GM21381 (cell line): ENCODE data around the gene DUSP10.

Experiments used
- ATAC-seq: cut with Tn5 transposase; IDR thresholded peaks from one replicate; pipeline ENCODE4 v1.9.1; 2021; ENCODE audit warnings: mild to moderate bottlenecking, moderate library complexity; ENCODE audit not compliant: unreplicated experiment

DUSP10 gene

DNA sequence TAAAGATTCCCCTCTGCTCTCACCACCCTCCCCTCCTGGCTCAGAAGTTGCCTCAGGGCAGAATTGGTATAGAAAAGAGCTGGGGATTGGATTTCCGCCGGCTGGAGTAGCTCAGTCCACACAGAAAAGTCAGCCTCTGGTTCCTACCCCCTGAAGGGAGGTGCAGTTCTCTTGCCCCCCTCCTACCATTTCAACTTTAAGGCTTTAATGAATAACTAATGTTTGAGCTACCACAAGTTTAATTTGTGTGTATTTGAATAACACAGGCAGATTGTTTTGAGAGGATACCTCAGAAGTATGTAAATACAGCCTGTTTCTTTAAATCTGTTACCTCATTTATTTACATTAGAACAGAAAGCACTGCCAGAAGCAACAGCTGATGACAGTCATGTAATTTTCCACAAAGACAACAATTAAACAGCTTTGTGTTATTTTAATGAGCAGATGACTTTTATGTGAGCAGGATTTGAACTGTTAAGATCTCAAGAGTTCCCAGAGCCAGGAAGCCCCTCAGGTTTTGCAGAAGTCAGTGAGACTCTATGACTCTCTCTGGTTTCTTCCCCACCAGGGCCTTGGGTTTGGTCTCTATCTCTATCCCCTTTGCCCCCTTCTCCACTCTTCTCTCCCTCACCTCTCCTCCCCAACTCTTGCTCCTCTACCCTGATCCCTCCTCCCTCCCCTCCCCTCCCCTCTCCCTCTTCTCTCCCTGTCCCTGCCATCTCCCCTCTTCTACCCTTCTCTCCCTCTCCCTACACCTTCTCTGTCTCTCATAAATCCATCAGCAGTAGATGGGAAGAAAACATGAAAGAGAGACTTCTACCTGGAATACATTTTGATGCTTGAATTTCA, 26.3 kb downstream of the DUSP10 start:
- ATAC-seq = no peak

DNA sequence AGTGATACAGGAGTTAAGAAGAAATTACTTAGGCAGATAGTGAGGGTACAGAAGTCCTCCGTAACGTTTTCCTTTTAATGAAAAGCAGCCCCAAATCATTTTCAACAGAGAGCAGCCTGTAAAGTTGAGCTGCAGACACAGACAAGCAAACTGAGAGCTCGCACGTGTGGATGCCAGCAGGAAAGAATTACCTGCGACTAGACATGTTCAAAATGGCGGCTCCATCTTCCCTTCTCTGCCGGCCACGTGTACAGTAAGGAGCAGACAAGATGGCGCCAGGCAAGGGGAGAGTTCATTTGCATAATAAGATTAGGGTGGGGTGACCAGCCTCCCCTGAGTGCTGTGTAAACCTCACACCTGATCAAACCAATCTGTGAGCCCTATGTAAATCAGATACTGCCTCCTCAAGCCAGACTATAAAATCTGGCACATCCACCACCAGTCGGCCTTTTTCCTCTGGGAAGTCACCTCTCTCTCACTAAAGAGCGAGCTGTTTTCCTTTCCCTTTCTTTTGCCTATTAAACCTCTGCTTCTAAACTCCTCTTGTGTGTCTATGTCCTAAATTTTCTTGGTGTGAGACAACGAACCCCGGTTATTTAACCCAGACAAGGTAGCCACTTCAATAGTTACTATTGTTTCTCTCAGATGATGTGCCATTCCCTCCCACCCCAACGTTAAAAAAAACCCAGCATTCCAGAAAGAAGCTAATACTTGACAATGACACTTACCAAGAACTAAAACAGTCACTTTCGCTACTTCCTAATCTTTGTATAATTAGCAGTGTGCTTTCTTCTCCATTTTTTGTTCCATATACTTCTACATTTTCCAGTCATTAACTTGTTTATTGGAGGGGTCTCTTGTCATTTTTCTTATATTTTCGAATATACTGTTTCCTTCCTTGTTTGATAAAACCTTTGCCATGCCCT, 27.4 kb downstream of the DUSP10 start:
- no peak for ATAC-seq

DNA sequence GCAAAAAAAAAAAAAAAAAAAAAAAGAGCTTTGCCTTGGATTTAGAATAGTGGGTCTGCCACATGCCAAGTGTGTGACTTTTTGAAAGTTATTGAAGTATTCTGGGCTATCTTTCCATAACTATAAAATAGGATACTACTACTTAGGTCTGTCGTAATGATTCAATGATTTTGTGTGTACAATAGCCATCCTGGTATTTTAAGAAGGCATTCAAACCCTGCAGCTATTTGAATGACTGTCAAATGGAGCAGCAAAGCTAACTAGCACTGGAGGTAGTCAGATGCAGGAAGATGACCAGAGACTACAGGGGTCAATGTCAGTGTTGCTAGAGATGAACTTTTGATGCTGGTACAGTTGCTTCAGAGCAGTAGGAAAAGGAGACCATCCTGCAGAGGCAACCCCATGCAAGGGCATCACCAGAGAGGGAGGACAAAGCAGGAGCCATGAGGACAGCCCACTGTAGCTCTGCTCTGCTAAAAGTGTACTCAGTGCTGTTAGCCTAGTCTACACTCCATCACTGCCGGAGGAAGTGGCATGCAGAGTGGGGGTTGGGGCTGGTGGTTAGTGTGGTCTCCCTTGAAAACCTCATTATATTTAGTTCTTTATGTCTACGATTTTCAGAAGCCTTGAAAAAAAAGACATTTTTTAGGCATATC, 29.0 kb downstream of the DUSP10 start:
- ATAC-seq = peak; percentile 66

DNA sequence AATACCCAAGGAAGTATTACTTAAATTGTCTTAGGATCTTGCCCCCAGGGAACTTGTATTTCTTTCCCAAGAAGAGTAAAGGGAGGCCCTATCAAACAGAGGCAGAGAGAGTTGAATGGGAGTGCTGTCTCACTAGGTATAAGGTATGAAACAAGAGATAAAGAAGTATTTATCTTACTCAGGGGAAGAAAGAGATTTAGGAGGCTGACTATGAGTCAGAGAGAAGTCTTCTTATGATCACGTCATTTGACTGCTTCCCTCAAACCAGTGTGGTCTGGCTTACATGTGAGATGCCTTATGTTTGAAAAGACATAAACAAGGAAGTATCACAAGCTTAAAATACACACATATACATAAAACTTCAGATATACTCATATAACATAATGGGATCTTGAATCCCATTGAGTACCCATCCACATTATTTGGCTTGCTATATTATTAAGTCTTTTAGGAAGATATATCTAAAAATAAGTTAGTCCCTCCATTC, 29.6 kb downstream of the DUSP10 start:
- ATAC-seq = peak; percentile 45

DNA sequence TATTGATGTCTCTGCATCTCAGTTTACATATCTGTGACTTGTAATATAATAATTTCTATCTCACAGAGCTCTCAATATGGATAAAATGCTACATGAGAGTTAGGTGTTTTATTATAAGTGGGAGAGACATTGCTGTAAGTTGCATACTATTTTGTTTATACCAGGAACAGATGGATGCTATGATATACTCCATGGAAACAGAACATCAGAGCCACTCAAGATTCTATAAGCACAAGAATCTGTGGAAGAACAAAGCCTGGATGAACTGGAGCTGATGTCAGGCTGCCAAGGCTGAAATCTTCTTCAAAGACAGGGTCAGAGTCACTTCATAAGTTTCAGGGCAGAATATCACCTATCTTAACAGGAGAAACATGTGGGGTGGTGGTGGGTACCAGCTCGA, 30.2 kb downstream of the DUSP10 start:
- ATAC-seq = no peak

DNA sequence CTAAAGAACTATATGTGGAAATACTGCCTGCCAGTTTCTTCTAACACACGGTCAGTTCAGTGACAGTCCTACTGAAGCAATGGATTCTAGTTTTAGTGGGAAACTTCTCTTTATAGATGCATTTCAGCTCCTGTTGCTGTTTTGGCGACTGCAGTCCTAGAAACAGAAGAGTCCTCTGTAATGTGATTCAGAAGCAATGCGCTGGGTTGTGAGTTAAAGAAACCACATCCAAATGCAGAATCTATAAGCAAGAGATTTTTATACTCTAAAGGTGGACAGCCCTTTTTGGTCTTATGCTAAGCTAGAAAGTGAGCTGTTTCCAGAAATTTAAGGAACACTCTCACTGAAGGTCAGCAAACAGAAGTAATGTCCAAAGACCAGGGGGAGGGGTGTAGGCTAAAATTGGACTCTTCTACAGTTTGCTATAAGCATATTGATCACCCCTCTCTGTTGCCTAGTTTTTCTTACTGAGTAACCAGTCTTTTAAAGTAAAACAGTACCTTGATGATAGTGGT, 30.8 kb downstream of the DUSP10 start:
- ATAC-seq = no peak

DNA sequence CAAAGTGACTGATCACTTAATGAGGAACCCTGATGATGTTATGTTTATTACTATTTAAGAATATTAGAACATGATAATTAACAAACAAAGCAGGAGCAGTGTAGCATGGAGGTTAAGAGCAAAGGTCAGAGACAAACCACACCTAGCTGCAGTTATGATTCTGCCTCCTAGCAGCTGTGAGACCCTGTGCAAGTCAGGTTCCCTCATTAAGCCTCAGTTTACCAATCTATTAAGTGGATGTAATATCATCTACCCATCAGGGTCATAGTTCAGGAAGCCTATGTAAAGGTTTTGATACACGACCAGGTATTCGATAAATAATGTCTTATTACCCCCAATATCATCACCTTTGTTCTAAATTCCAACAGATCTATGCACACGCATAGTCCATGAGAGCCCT, 32.0 kb downstream of the DUSP10 start:
- no peak for ATAC-seq

DNA sequence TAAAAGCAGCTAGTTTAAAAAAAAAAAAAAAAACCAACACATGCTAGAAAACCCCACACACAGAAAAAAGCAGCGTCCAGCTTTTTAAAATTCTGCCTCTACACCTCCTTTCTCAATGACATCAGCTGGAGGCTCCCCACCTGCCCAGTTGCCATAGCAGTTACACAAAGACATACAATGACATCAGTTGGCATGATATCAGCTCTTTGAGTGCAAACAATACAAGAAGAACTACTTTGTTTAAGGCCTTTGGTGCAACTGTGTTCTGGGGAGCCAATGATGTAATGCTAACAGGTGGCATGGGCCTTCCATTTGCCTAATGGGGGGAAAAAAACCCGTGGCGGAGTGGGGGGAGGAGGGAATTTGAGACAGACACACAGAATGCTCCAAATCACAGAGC, 32.9 kb downstream of the DUSP10 start:
- peak; percentile 18 for ATAC-seq

DNA sequence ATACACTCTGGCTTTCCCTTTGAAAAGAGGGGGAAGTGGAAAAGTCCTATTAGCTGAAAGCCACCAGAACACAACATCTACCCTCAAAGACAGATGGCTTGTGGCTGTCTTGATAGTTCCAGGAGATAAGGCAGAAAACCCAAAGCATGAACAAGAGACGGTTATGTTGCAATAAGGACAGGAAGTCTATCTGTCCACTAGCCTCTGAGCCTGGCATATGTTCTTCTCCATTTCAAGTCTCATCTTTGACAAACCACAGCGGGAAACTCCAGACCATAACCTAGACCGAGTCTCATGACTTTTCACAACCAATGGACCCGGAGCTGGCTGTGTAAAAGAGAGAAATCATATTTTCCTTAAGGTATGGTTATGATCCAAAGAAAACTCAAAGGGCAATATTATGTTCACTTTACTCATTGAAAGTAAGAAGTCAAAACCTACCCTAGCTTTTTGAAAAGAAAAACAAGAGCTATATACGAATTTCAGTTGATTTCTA, 33.8 kb downstream of the DUSP10 start:
- peak; percentile 56 for ATAC-seq

DNA sequence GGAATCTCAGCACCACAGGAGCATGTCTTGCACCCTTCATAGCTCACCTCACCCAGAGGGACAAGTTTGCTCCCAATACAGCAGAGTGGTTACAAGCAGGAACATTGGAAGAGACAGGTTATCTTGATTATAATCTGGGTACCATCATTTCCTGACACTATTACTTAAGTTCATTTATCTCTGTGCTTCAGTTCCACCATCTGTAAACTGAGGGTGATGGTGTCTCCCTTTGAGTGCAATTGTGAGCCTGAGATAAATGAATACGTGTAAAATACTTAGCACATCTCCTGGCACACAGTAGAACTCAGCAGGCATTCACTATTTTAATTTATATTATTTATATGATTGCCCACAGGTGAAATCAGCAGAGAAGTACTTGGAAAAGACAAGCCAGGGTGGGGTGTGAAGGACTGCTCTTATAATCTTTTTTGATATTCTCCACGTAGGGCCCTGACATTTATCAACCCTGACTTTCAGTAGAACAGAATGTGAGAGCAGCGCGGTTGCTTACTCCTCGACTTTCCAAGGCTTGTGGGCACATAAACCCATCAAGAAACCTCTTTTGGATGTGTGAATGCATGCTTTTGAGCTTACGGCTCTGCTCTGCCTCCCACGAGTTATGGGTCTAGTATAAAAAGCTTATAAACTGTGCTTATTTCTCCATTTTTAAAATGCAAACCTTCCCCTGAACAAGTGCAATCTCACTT, 34.9 kb downstream of the DUSP10 start:
- no peak for ATAC-seq

DNA sequence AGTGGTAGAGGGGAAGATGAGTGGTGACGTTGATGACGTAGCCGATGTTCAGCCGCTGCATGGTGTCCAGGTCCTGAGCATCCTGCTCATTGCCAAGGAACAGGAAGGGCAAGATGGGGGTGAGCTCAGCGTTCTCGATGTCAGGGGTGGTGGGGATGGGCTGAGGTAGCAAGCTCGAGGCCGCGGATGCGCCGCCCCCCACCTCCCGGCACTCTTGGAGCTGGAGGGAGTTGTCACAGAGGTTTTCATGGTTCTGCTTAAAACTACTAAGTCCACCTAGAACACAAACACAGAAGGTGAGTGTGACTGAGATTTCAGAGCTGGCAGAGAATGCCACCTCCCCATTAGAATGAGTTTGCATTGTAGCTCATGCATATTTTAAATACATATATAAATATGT, 35.7 kb downstream of the DUSP10 start:
- no peak for ATAC-seq

DNA sequence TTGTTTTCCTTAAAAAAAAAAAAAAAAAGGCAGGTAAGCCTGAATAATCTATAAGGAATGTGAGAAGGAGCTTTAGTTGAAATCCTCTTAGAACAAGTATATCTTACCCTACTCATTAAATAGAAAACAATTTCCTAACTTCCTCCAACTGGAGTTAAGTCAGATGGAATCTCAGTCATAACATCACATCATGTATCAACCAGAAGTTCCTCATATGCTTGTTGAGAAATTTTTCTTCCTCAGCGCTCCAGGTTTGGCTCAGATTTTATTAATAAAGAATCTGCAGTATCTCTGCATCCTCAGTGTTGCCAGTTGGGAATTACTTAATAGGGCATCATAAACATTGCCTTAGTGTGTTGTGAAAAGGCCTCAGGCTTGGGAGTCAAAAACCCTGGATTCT, 37.6 kb downstream of the DUSP10 start:
- no peak for ATAC-seq

DNA sequence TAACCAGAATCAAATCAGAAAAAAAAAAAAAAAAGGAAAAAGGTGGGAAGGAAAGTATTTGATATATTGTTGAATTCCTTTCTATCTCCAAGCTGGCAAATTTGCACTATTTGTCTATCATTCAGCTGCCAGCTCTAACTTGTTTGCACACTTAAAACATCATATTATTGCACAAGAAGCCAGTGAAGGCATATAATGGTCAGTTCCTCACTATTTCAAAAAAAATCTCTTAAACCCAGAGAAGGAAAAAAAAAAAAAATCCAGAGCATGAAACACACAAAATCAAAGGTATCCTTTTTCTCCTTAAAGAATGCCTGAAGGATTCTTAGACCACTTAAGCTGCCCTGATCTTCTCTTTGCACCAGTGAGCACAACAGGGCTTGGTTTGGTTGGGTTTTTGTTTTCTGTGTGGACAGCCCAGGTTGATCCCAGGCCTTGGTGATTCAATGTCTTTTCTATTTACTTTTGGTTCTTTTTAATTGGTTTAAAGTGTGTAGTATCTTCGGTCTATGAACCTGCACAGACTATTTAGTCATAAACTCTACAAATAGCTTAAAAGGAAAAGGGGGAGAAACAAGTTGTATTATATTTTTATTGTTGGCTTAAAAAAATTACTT, 40.2 kb downstream of the DUSP10 start:
- no peak for ATAC-seq

DNA sequence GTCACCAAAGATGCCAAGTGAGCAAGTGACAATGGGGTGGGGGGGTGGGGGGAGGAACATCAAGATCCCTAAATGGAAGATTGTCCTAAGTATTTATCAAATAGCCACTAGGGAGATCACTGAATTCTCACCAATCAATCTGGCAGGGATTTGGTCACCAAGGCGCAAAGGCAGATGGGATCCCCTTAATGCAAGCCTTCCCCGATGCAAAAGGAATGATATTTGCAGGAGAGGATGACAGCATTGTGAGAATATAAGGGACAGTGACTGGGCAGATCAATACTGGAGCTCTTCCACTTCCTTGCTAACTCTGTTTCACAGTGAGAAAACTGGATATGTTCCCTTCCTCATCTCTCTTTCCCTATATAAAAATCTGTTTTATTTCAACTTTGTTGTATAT, 40.9 kb downstream of the DUSP10 start:
- ATAC-seq = no peak

DNA sequence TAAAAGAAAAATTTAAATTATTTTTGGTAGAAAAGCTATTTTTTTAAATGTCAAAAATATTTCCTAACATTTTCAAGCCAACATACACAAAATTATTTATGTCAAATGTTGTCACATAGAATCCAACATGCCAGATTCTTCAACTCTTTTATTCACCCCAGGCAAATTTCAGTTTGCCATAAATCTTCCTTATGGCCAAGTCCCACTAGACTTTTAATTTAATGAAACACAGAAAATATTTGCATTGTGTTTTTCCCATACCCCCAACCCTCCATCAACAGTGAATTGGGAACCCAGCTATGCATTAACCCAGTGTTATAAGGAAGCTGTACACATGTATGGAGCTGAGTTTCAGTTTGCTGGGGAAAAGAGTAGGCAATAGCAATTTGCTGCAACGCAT, 41.4 kb downstream of the DUSP10 start:
- no peak for ATAC-seq

DNA sequence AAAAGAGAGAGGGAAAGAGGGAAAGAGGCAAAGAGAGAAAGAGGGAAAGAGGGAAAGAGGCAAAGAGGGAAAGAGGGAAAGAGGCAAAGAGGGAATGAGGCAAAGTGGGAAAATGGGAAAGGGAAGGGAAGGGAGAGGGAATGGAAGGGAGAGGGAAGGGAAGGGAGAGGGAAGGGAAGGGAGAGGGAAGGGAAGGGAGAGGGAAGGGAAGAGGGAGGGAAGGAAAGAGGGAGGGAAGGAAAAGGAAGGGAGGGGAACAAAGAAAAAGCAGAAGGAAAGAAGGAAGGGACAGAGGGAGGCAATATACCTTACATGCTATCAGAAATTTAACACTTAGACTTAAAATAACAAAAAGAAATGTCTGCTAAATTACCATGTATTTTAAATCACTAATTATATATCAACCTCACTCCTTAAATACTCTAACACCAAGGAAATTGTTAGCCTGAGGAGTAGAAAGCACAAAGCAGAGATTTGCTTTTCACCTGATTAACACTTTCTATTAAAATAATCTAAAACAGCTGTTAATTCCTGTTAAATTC, 41.8 kb downstream of the DUSP10 start:
- ATAC-seq = no peak

DNA sequence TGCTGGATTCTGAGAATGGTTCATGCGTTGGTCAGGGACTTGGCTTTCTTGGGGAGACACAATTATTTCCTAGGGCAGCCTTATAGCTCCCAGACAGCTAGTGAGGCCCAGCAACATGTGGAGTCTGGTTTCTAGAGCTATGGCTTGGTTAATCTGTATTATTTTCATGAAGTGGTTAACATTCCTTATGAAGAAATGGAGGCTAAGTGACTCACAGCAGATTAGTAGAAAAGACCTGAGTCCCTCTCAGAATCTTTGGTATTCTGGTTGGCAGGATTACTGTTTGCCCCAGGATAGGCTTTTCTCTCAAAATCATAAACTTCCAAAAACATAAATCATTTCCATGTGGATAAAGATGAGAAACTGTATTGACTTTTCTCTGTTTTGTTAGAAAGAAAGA, 42.3 kb downstream of the DUSP10 start:
- no peak for ATAC-seq

DNA sequence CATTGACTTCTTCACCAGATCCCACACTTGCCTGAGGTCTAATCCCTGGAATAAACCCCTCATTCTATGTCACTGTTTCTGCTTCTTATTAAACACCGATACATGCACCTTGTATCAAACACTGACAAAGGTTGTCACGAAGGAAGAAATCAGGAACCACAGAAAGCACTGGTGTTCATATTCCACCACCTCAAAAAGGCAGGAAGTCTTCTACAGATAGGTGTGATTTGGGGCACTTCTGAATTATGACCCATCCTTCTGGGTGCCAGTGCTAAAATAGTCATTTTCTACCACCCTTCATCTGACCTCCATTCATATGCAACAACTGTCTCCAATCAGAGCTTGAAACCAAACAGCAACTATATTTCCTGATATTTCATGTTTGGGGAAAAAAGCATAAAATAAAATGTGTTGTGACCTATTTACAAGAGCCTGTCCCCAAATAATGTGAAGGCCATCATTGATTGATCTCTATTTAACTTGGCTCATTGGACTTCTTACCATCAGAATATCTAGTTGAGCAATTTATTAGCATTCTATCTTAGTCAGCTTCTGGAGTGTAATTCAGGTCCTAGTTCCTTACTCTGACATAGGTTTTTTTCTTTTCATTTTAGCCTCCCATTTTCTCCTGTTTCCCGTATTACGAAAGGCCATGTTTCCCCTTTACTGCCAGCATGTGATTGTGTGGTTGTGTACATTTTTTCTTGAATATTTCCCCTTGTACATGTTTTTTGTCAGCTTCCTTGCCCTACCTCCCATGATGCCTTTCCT, 43.1 kb downstream of the DUSP10 start:
- ATAC-seq = no peak

DNA sequence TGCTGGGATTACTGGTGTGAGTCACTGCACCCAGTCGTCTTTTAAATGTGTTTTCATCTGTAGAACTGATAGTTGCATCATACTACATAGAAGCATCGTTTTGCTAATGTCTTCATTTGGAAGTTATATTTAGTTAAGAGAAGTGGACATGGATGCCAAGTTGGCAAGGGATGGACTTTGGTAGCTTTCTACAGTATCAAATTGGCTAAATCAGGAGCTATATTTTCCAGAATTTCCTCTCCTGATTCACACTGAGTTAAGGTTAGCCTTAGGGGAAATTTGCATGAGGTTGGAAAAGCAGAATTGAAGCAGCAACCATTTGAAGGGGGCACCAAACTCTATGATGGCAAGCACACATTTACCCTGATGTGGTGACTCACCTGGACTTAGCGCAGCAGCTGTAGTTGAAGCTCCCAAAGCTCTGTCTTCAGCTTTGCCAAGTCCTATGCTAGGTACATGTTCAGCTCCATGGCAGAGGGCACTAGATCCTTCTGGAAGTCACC, 43.9 kb downstream of the DUSP10 start:
- no peak for ATAC-seq
